A549 (cell line): ENCODE data around the gene GOLGA3. TPM values are rescaled to one million over a fixed set of nuclear protein-coding genes. Genes with fewer than 3 reads are reported as not detected.

Experiments
- ATAC-seq, 2 experiments: fragments of 200-7000 bp in 1 of 2; fragments of >200 bp in 1 of 2; cut with Nextera tagmentation in 1 of 2; cut with Tn5 transposase in 1 of 2; 3 replicates each; pipeline versions ENCODE4 v1.8.0 to v1.9.1; 2018 to 2020; ENCODE audit warnings: mild to moderate bottlenecking in 1 of 2, moderate library complexity in 1 of 2
- CTCF ChIA-PET: fragments of 300-600 bp; sonication (Branson Sonifier 250); formaldehyde crosslinking; extraction: SDS; loops from one replicate; lab custom pipeline; 2021; ENCODE audit warnings: antibody characterized with exemption, inconsistent platforms; lab: Yijun Ruan, JAX
- POLR2A ChIA-PET: fragments of 350-600 bp; formaldehyde crosslinking; extraction: SDS; loops from one replicate; lab custom pipeline; 2021; ENCODE audit warnings: antibody characterized with exemption, inconsistent platforms; lab: Yijun Ruan, JAX
- DNase-seq, 2 experiments: peaks; one replicate each; pipeline versions ENCODE4 v3.0.0 to v3.0.0-alpha.2; 2011 to 2016; ENCODE audit warnings: low read depth in 1 of 2, low spot score in 1 of 2
- FAIRE-seq: peaks from 2 replicates; lab custom pipeline; 2011; peaks lifted over from hg19 to GRCh38; lab: Jason Lieb, UNC
- H3K27ac ChIP-seq, 2 experiments: fragments of >200 bp; sonication (Bioruptor Twin); formaldehyde crosslinking; 3 replicates each; pipeline ENCODE4 v1.5.1; 2016 to 2017
- H3K4me1 ChIP-seq: fragments of >200 bp; sonication (Bioruptor Twin); formaldehyde crosslinking; 3 replicates; pipeline ENCODE4 v1.6.1; 2016
- H3K4me2 ChIP-seq: fragments of >200 bp; sonication (Bioruptor Twin); formaldehyde crosslinking; 3 replicates; pipeline ENCODE4 v1.6.1; 2016
- H3K4me3 ChIP-seq: fragments of >200 bp; sonication (Bioruptor Twin); formaldehyde crosslinking; 3 replicates; pipeline ENCODE4 v1.5.1; 2016
- H3K9me3 ChIP-seq: fragments of >200 bp; sonication (Bioruptor Twin); formaldehyde crosslinking; 3 replicates; pipeline ENCODE4 v1.6.1; 2016
- BHLHE40 ChIP-seq: IDR thresholded peaks from 2 replicates; pipeline ENCODE4 v1.6.1; 2012; ENCODE audit warnings: low read depth, low read length, inconsistent platforms
- EHF ChIP-seq: fragments of 250-450 bp; sonication (Bioruptor Pico); IDR thresholded peaks from 2 replicates; pipeline ENCODE4 v1.5.0; 2020; ENCODE audit warnings: mild to moderate bottlenecking
- EP300 ChIP-seq, 2 experiments: fragments of >200 bp; sonication (Bioruptor Twin); formaldehyde crosslinking; IDR thresholded peaks; 2 replicates in 1 of 2; 3 replicates in 1 of 2; pipeline ENCODE4 v1.6.1; 2016 to 2017
- HDAC2 ChIP-seq: fragments of 200-600 bp; sonication (generic); IDR thresholded peaks from 2 replicates; pipeline ENCODE4 v1.6.1; 2016
- HOXA7 ChIP-seq: fragments of 250-450 bp; sonication (Bioruptor Pico); IDR thresholded peaks from 2 replicates; pipeline ENCODE4 v1.5.0; 2020; ENCODE audit warnings: mild to moderate bottlenecking, moderate library complexity
- HOXB5 ChIP-seq: fragments of 250-450 bp; sonication (Bioruptor Pico); IDR thresholded peaks from 2 replicates; pipeline ENCODE4 v1.5.0; 2020; ENCODE audit warnings: mild to moderate bottlenecking, moderate library complexity
- JUNB ChIP-seq: fragments of >200 bp; sonication (Bioruptor Twin); formaldehyde crosslinking; IDR thresholded peaks from 2 replicates; pipeline ENCODE4 v1.6.1; 2016
- KDM5A ChIP-seq: fragments of 200-600 bp; sonication (generic); IDR thresholded peaks from 2 replicates; pipeline ENCODE4 v1.6.1; 2016; ENCODE audit warnings: antibody characterized with exemption, mild to moderate bottlenecking
- MAFK ChIP-seq: fragments of 450-650 bp; IDR thresholded peaks from 2 replicates; pipeline ENCODE4 v1.6.1; 2014; ENCODE audit not compliant: partially characterized antibody
- MAZ ChIP-seq: fragments of 150-350 bp; IDR thresholded peaks from 2 replicates; pipeline ENCODE4 v1.6.1; 2014; ENCODE audit warnings: antibody characterized with exemption, low read depth, low read length, borderline replicate concordance
- NFE2L2 ChIP-seq: fragments of 150-350 bp; conservative IDR thresholded peaks from 2 replicates; pipeline ENCODE4 v1.6.1; 2014; ENCODE audit warnings: low read length
- NPAS2 ChIP-seq: fragments of 250-450 bp; sonication (Bioruptor Pico); IDR thresholded peaks from 2 replicates; pipeline ENCODE4 v1.8.0; 2022; ENCODE audit warnings: mild to moderate bottlenecking, moderate library complexity, borderline replicate concordance
- NR3C1 ChIP-seq: fragments of >200 bp; sonication (Bioruptor Twin); formaldehyde crosslinking; IDR thresholded peaks from 3 replicates; pipeline ENCODE4 v1.6.1; 2017
- POLR2A ChIP-seq: IDR thresholded peaks from 2 replicates; pipeline ENCODE4 v1.6.1; 2012; ENCODE audit warnings: mild to moderate bottlenecking, low read length
- RFX5 ChIP-seq: fragments of 450-650 bp; IDR thresholded peaks from 2 replicates; pipeline ENCODE4 v1.7.1; 2014; ENCODE audit warnings: antibody characterized with exemption, mild to moderate bottlenecking, moderate library complexity
- SMC3 ChIP-seq: fragments of >200 bp; sonication (Bioruptor Twin); formaldehyde crosslinking; IDR thresholded peaks from 3 replicates; pipeline ENCODE4 v1.6.1; 2018; ENCODE audit warnings: inconsistent platforms
- WGBS: methylation state at CpG from one replicate; pipeline ENCODE4 v1.1.6; 2017; ENCODE audit errors: missing lambda C conversion rate; 5-methylcytosine and 5-hydroxymethylcytosine counted together
- polyA plus RNA-seq, 4 experiments: library from polyadenylated mRNA; depleted of rRNA in 3 of 4; stranded (reverse); fragments of >200 nt; fragmentation: RNase III in 1 of 4; extraction: RNeasy Plus Mini Kit Qiagen cat#74134 plus additional on column Dnase treatment in 1 of 4; gene quantifications; 2 replicates in 3 of 4; 3 replicates in 1 of 4; pipeline ENCODE4 v1.2.3, GENCODE V29; 2011 to 2017
- TF ChIP-seq, protein P1 (sequence below): fragments of >200 bp; sonication (Bioruptor Twin); formaldehyde crosslinking; IDR thresholded peaks from 3 replicates; pipeline ENCODE4 v1.6.1; 2016
- TF ChIP-seq, protein P2 (sequence below): fragments of 200-600 bp; sonication (generic); IDR thresholded peaks from 2 replicates; pipeline ENCODE4 v1.6.1; 2016; ENCODE audit warnings: antibody characterized with exemption, mild to moderate bottlenecking, moderate library complexity
- TF ChIP-seq, protein P3 (sequence below): IDR thresholded peaks from 2 replicates; pipeline ENCODE4 v1.6.1; 2012; ENCODE audit warnings: low read depth, borderline replicate concordance

GOLGA3 gene
- polyA plus RNA-seq, 2 of the 4 experiments (the other 2 are of a cell fraction): 23.0 to 25.5 TPM

DNA sequence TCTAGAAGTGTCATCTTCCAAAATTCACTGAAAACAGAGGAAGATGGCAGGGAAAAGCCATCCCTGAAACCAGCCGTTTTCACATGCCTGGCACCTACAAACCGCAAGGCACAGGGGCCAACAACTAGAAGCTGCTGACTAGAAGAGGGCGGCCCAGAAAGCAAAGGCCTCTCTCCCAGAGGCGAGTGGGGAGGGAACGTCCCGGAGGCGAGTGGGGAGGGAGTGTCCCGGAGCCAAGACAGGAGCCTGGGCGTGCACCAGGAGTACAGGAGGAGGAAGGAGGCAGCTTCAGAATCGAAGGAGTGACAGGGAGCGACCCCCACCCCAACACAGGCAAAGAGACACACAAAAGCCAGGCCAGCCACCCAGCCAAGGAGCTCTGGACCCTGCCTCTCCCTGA, 88.0 kb downstream of the GOLGA3 start:
- FAIRE-seq: no peak
- no peak for ATAC-seq
- Histone ChIP-seq H3K4me1 (no peaks in the 10 kb centered on the region), H3K4me3 (no peak overlapping the region), H3K9me3 (no peaks in the 10 kb centered on the region), H3K27ac (no peak overlapping the region), H3K4me2 (no peak overlapping the region)
- WGBS: 89% methylated on average over 11 of the region's 11 CpGs
- DNase-seq: no peak
- TF ChIP-seq NFE2L2: no peak
- ChIA-PET CTCF (interaction anchor here (1.4 to 2.7 kb wide), 2 partner anchors 10 to 17 kb away, joined by 3 to 5 read pairs; no protein-coding TSS in a partner anchor), POLR2A (interaction anchor here (1.3 kb wide), 1 partner anchor 20 kb away, joined by 3 read pairs; no protein-coding TSS in a partner anchor)

DNA sequence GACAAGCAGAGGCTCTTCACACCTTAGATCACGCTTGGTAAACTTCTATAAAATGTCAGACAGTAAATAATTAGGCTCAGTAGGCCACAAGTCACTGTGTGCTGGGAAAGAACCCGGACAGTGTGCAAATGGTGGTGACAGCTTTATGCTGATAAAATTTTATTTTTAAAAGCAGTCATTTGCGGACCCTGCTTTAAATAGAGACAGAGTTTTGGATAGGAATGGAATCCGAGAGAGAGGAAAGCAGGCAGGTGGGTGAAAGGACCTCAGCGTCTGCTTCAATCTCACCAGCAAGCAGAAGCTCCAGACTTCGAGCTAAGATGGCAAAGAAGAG, 88.4 kb downstream of the GOLGA3 start:
- TF ChIP-seq NPAS2 (CRISPR knock-in tag): no peak
- no peak for TF ChIP-seq NR3C1
- no peak for TF ChIP-seq HOXB5
- TF ChIP-seq HOXA7: no peak
- TF ChIP-seq, protein P1, sequence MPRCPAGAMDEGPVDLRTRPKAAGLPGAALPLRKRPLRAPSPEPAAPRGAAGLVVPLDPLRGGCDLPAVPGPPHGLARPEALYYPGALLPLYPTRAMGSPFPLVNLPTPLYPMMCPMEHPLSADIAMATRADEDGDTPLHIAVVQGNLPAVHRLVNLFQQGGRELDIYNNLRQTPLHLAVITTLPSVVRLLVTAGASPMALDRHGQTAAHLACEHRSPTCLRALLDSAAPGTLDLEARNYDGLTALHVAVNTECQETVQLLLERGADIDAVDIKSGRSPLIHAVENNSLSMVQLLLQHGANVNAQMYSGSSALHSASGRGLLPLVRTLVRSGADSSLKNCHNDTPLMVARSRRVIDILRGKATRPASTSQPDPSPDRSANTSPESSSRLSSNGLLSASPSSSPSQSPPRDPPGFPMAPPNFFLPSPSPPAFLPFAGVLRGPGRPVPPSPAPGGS: no peak
- TF ChIP-seq MAZ: no peak
- no peak for TF ChIP-seq BHLHE40
- no peak for TF ChIP-seq RFX5
- no peak for TF ChIP-seq EHF (CRISPR knock-in tag)
- TF ChIP-seq KDM5A: no peak
- TF ChIP-seq, protein P2, sequence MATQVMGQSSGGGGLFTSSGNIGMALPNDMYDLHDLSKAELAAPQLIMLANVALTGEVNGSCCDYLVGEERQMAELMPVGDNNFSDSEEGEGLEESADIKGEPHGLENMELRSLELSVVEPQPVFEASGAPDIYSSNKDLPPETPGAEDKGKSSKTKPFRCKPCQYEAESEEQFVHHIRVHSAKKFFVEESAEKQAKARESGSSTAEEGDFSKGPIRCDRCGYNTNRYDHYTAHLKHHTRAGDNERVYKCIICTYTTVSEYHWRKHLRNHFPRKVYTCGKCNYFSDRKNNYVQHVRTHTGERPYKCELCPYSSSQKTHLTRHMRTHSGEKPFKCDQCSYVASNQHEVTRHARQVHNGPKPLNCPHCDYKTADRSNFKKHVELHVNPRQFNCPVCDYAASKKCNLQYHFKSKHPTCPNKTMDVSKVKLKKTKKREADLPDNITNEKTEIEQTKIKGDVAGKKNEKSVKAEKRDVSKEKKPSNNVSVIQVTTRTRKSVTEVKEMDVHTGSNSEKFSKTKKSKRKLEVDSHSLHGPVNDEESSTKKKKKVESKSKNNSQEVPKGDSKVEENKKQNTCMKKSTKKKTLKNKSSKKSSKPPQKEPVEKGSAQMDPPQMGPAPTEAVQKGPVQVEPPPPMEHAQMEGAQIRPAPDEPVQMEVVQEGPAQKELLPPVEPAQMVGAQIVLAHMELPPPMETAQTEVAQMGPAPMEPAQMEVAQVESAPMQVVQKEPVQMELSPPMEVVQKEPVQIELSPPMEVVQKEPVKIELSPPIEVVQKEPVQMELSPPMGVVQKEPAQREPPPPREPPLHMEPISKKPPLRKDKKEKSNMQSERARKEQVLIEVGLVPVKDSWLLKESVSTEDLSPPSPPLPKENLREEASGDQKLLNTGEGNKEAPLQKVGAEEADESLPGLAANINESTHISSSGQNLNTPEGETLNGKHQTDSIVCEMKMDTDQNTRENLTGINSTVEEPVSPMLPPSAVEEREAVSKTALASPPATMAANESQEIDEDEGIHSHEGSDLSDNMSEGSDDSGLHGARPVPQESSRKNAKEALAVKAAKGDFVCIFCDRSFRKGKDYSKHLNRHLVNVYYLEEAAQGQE: no peak
- TF ChIP-seq SMC3: no peak
- TF ChIP-seq HDAC2: no peak
- TF ChIP-seq POLR2A: no peak
- TF ChIP-seq EP300 (IDR thresholded peaks at IDR 0.05): no peak
- no peak for TF ChIP-seq MAFK
- no peak for TF ChIP-seq JUNB
- ChIA-PET POLR2A (interaction anchor here (1.3 kb wide), 1 partner anchor 20 kb away, joined by 3 read pairs; no protein-coding TSS in a partner anchor), CTCF (interaction anchor here (1.4 to 2.7 kb wide), 2 partner anchors 11 to 16 kb away, joined by 3 to 5 read pairs; no protein-coding TSS in a partner anchor)
- H3K9me3 ChIP-seq: no peaks in the 10 kb centered on the region
- WGBS: 92% methylated on average over 6 of the region's 6 CpGs
- no peak for FAIRE-seq
- no peak for DNase-seq
- H3K4me3 ChIP-seq: no peak overlapping the region
- no peak for ATAC-seq
- no peaks in the 10 kb centered on the region for H3K4me1 ChIP-seq
- H3K4me2 ChIP-seq: no peak overlapping the region
- no peak overlapping the region for H3K27ac ChIP-seq

DNA sequence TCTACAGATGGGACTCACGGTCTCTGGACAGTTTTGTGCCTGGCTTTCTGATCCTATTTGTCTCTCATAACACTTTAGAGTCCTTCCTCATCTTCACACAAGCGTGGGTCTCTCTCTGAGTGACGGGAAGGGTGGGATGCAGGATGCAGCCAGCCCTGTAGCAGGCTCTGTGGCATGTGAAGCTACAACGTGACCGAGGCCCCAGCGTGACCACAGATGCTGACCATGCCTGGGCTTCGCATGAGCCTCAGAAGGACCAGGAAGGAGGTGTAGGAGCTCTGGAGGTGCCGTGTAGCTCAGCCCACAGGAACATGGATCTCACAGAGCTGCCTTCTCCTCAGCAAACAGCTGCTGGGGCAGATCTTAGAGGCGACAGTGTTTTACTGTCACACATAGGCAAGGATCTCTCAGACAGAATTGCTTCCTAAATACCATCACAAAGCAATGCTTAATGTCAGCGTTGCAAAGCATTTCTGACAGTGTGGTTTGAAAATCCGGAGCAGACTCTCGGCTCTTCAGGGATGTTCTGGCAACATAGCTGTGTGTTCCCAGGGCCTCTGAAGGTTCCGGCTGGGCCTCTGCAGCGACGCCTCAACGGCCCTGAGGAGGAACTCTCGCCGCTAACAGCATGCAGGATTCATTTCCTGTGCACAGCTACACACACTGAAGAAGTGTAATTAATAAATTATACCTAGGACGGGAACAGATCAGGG, 88.9 kb downstream of the GOLGA3 start:
- H3K27ac ChIP-seq: no peak overlapping the region
- no peak overlapping the region for H3K4me3 ChIP-seq
- WGBS: 93% methylated on average over 19 of the region's 19 CpGs
- FAIRE-seq: no peak
- no peak for ATAC-seq
- no peak for DNase-seq
- ChIA-PET CTCF (interaction anchor here (2.7 kb wide), 1 partner anchor 11 kb away, joined by 5 read pairs; no protein-coding TSS in a partner anchor), POLR2A (interaction anchor here (1.3 kb wide), 1 partner anchor 21 kb away, joined by 3 read pairs; no protein-coding TSS in a partner anchor)
- H3K9me3 ChIP-seq: no peaks in the 10 kb centered on the region
- TF ChIP-seq BHLHE40: no peak
- TF ChIP-seq, protein P3, sequence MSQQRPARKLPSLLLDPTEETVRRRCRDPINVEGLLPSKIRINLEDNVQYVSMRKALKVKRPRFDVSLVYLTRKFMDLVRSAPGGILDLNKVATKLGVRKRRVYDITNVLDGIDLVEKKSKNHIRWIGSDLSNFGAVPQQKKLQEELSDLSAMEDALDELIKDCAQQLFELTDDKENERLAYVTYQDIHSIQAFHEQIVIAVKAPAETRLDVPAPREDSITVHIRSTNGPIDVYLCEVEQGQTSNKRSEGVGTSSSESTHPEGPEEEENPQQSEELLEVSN: no peak
- no peak overlapping the region for H3K4me2 ChIP-seq
- no peaks in the 10 kb centered on the region for H3K4me1 ChIP-seq
